Stimulated activated CD4-positive, alpha-beta T cell treated with anti-CD3 and anti-CD28 coated beads, Interleukin-15, amount 100 ng/mL, for 24 hours (primary cell): ENCODE data around the gene KCNH3.
"Not testable (repeated sequence)": the region's sequence is repeated elsewhere in the genome, so short reads cannot be mapped to it uniquely, and the experiment has no call there.

Experiments
- DNase-seq: peaks from one replicate; pipeline ENCODE4 v3.0.0-alpha.2; 2020

The KCNH3 gene

GRCh38 chr12:49588721-49589516 is 50.1 kb downstream of the KCNH3 start:
- no peak for DNase-seq

GRCh38 chr12:49598527-49598926 is 59.7 kb downstream of the KCNH3 start:
- no peak for DNase-seq

- DNase-seq: no peak
These were observed 61.1 kb downstream of the KCNH3 start for GRCh38 chr12:49599961-49600360.

DNA sequence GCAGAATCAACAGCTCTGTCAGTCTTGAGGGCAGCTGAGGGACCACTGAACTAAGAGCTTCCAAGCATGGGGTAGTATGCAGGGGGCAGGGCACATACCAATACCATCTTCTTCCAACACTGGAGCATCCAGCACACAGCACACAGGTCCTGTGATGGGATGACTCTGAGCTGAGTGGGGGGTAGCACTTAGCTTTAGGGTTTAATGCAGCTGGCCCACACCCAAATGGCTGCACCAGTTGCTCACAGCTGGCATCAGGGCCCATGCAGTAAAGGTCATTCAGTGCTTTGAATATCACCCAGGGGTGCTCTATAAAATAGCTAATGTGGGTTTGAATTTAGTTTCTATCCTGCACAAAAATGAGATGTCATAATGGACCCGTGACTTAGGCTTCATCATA is 64.9 kb downstream of the KCNH3 start:
- DNase-seq: no peak

GRCh38 chr12:49604856-49605255 is 66.0 kb downstream of the KCNH3 start:
- DNase-seq: no peak

GRCh38 chr12:49605539-49605938 is 66.7 kb downstream of the KCNH3 start, which contains the start of gene FAM186B:
TSS of gene FAM186B (minus strand) at chr12:49605639. CDS start at chr12:49605477, 162 bp downstream.
- not testable (repeated sequence) for DNase-seq
